ENCODE results near the gene SCN1A. TPM values are rescaled to one million over a fixed set of nuclear protein-coding genes. Genes with fewer than 3 reads are reported as not detected.

The SCN1A gene
- total and polyA plus RNA-seq, 2 experiments from 2014 or later = 1.2 to 1.3 TPM

DNA sequence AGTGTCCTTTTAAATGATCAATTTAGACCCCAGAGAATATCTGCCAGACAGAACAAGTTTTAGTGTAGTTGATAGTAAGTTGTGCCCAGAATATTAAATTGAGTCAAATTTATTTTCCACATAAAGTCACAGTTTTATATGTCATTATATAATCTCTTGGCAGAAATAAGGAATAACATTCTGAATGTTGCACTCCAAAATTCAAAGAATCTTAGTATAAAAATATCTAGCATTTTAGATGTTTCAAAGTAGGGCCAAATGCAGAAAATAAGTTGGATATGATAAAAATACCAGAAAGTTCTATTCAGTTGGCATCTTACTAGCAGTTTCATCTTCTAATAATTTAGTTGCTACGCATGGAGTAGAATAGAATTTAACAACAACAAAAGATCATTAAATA lies 33.5 kb downstream of the SCN1A start:
- Histone ChIP-seq H3K4me3 (no peak overlapping the region), H3F3A (replicated peaks; ENCODE audit: low read depth) (no peaks in the 10 kb centered on the region), H3K36me3 (ENCODE audit: insufficient read depth) (no peaks in the 10 kb centered on the region), H3K27me3 (ENCODE audit: insufficient read depth) (no peaks in the 10 kb centered on the region), H3K9me2 (ENCODE audit: insufficient read depth) (no peaks in the 10 kb centered on the region), H3K27ac (ENCODE audit: low read depth) (no peak overlapping the region), H3K79me2 (replicated peaks; ENCODE audit: insufficient read depth) (no peaks in the 10 kb centered on the region), H3K4me1 (ENCODE audit: insufficient read depth) (peaks cover 9% of the 10 kb centered on the region; the same call in 1 of the 2 replicates), H4K20me1 (replicated peaks; ENCODE audit: insufficient read depth) (no peaks in the 10 kb centered on the region), H2AFZ (no peak overlapping the region), H3K4me2 (no peak overlapping the region)
- H3K4me1 Mint-ChIP-seq = peaks cover 16% of the 10 kb centered on the region; the same call in 2 of the 3 replicates
- no peak overlapping the region for H3K27ac Mint-ChIP-seq
- DNase-seq (ENCODE audit: low spot score) (no peak), ATAC-seq (no peak)
- no peaks in the 10 kb centered on the region for H3K27me3 Mint-ChIP-seq (ENCODE audit: insufficient read depth, low read depth, poor library complexity)
- TF ChIP-seq STAT1 (IDR thresholded peaks at IDR 0.05; ENCODE audit: unreplicated experiment) = no peak
- no peaks in the 10 kb centered on the region for H3K9me3 Mint-ChIP-seq
- H3K36me3 Mint-ChIP-seq (ENCODE audit: low read depth) = no peaks in the 10 kb centered on the region
- no peak overlapping the region for H3K4me3 Mint-ChIP-seq

DNA sequence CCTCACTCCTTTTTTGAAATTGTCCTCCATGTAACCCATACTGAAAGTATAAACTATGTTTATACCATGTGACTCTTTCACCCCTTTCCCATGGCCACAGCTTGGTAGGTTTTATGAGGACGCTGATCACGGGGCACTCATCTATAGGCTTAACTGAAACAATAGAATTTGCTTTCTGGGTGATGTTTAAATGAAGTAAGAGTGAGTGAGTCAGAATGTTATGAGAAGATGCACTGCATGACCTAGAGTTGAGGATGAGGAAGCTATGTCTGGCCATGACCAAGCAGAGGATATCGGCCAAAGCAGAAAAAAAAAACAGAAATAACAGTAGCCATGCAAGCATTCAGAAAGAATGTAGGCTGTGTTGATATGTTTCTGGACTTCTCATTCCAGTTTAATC lies 34.9 kb downstream of the SCN1A start:
- Mint-ChIP-seq H3K9me3 (no peaks in the 10 kb centered on the region), H3K27me3 (ENCODE audit: insufficient read depth, low read depth, poor library complexity) (no peaks in the 10 kb centered on the region), H3K4me1 (peaks cover 12% of the 10 kb centered on the region; the same call in 2 of the 3 replicates), H3K4me3 (no peak overlapping the region), H3K27ac (no peak overlapping the region), H3K36me3 (ENCODE audit: low read depth) (no peaks in the 10 kb centered on the region)
- TF ChIP-seq, protein P1, sequence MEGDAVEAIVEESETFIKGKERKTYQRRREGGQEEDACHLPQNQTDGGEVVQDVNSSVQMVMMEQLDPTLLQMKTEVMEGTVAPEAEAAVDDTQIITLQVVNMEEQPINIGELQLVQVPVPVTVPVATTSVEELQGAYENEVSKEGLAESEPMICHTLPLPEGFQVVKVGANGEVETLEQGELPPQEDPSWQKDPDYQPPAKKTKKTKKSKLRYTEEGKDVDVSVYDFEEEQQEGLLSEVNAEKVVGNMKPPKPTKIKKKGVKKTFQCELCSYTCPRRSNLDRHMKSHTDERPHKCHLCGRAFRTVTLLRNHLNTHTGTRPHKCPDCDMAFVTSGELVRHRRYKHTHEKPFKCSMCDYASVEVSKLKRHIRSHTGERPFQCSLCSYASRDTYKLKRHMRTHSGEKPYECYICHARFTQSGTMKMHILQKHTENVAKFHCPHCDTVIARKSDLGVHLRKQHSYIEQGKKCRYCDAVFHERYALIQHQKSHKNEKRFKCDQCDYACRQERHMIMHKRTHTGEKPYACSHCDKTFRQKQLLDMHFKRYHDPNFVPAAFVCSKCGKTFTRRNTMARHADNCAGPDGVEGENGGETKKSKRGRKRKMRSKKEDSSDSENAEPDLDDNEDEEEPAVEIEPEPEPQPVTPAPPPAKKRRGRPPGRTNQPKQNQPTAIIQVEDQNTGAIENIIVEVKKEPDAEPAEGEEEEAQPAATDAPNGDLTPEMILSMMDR (conservative IDR thresholded peaks at IDR 0.05; ENCODE audit: low read depth in 2 of 2) = no peak
- no peak overlapping the region for H3K4me2 ChIP-seq
- DNase-seq (ENCODE audit: low spot score) (no peak), ATAC-seq (no peak)
- no peaks in the 10 kb centered on the region for H3K27me3 ChIP-seq (ENCODE audit: insufficient read depth)
- H3K36me3 ChIP-seq (ENCODE audit: insufficient read depth) = no peaks in the 10 kb centered on the region
- H2AFZ ChIP-seq = no peak overlapping the region
- H3K27ac ChIP-seq (ENCODE audit: low read depth) = no peak overlapping the region
- no peaks in the 10 kb centered on the region for H3F3A ChIP-seq (replicated peaks; ENCODE audit: low read depth)
- peaks cover 5% of the 10 kb centered on the region; the same call in 1 of the 2 replicates for H3K4me1 ChIP-seq (ENCODE audit: insufficient read depth)
- H3K4me3 ChIP-seq = no peak overlapping the region
- no peaks in the 10 kb centered on the region for H4K20me1 ChIP-seq (replicated peaks; ENCODE audit: insufficient read depth)
- no peaks in the 10 kb centered on the region for H3K9me2 ChIP-seq (ENCODE audit: insufficient read depth)
- no peaks in the 10 kb centered on the region for H3K79me2 ChIP-seq (replicated peaks; ENCODE audit: insufficient read depth)

DNA sequence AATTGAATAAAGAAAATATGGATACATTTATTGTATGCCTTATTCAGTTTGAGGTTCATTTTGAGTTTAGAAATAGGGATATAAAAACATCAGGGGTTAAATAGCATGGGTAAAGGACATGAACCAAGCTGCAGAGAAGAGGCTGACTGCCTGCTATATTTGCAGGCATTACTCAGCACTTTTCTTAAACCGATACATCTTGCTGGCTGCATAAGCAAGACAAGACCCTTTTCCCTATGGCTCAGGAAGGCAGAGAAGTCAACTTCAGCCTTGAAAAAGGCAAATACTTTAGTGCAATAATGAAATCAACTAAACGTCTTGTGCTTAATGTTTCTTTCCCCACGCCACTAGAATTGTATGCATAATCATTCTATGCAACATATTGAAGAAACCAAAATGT lies 36.4 kb downstream of the SCN1A start:
- H3K9me2 ChIP-seq (ENCODE audit: insufficient read depth) = no peaks in the 10 kb centered on the region
- no peaks in the 10 kb centered on the region for H3F3A ChIP-seq (replicated peaks; ENCODE audit: low read depth)
- Mint-ChIP-seq H3K27ac (peak overlapping the region; percentile 41), H3K27me3 (ENCODE audit: insufficient read depth, low read depth, poor library complexity) (peaks cover 1% of the 10 kb centered on the region), H3K9me3 (no peaks in the 10 kb centered on the region), H3K4me3 (no peak overlapping the region), H3K4me1 (peaks cover 11% of the 10 kb centered on the region; the same call in 2 of the 3 replicates), H3K36me3 (ENCODE audit: low read depth) (no peaks in the 10 kb centered on the region)
- H2AFZ ChIP-seq = peak overlapping the region; percentile 1; the same call in 1 of the 2 replicates
- H3K4me1 ChIP-seq (ENCODE audit: insufficient read depth) = 0 out of 2 replicates have a peak, but pooled peaks cover 5% of the 10 kb centered on the region
- H3K4me3 ChIP-seq = no peak overlapping the region
- no peaks in the 10 kb centered on the region for H3K27me3 ChIP-seq (ENCODE audit: insufficient read depth)
- DNase-seq (ENCODE audit: low spot score) (peak; percentile 13), ATAC-seq (peak; percentile 46)
- no peaks in the 10 kb centered on the region for H3K36me3 ChIP-seq (ENCODE audit: insufficient read depth)
- H4K20me1 ChIP-seq (replicated peaks; ENCODE audit: insufficient read depth) = no peaks in the 10 kb centered on the region
- no peak overlapping the region for H3K27ac ChIP-seq (ENCODE audit: low read depth)
- no peak overlapping the region for H3K4me2 ChIP-seq
- no peaks in the 10 kb centered on the region for H3K79me2 ChIP-seq (replicated peaks; ENCODE audit: insufficient read depth)
- TF ChIP-seq, protein P1 (conservative IDR thresholded peaks at IDR 0.05; ENCODE audit: low read depth in 2 of 2) = no peak
- no peak for TF ChIP-seq NANOG (IDR thresholded peaks at IDR 0.05; ENCODE audit: borderline replicate concordance)
- TF ChIP-seq EZH2 (IDR thresholded peaks at IDR 0.05; ENCODE audit: low read depth, unreplicated experiment) = no peak
- TF ChIP-seq STAT1 (IDR thresholded peaks at IDR 0.05; ENCODE audit: unreplicated experiment) = no peak
- TF ChIP-seq, protein P2, sequence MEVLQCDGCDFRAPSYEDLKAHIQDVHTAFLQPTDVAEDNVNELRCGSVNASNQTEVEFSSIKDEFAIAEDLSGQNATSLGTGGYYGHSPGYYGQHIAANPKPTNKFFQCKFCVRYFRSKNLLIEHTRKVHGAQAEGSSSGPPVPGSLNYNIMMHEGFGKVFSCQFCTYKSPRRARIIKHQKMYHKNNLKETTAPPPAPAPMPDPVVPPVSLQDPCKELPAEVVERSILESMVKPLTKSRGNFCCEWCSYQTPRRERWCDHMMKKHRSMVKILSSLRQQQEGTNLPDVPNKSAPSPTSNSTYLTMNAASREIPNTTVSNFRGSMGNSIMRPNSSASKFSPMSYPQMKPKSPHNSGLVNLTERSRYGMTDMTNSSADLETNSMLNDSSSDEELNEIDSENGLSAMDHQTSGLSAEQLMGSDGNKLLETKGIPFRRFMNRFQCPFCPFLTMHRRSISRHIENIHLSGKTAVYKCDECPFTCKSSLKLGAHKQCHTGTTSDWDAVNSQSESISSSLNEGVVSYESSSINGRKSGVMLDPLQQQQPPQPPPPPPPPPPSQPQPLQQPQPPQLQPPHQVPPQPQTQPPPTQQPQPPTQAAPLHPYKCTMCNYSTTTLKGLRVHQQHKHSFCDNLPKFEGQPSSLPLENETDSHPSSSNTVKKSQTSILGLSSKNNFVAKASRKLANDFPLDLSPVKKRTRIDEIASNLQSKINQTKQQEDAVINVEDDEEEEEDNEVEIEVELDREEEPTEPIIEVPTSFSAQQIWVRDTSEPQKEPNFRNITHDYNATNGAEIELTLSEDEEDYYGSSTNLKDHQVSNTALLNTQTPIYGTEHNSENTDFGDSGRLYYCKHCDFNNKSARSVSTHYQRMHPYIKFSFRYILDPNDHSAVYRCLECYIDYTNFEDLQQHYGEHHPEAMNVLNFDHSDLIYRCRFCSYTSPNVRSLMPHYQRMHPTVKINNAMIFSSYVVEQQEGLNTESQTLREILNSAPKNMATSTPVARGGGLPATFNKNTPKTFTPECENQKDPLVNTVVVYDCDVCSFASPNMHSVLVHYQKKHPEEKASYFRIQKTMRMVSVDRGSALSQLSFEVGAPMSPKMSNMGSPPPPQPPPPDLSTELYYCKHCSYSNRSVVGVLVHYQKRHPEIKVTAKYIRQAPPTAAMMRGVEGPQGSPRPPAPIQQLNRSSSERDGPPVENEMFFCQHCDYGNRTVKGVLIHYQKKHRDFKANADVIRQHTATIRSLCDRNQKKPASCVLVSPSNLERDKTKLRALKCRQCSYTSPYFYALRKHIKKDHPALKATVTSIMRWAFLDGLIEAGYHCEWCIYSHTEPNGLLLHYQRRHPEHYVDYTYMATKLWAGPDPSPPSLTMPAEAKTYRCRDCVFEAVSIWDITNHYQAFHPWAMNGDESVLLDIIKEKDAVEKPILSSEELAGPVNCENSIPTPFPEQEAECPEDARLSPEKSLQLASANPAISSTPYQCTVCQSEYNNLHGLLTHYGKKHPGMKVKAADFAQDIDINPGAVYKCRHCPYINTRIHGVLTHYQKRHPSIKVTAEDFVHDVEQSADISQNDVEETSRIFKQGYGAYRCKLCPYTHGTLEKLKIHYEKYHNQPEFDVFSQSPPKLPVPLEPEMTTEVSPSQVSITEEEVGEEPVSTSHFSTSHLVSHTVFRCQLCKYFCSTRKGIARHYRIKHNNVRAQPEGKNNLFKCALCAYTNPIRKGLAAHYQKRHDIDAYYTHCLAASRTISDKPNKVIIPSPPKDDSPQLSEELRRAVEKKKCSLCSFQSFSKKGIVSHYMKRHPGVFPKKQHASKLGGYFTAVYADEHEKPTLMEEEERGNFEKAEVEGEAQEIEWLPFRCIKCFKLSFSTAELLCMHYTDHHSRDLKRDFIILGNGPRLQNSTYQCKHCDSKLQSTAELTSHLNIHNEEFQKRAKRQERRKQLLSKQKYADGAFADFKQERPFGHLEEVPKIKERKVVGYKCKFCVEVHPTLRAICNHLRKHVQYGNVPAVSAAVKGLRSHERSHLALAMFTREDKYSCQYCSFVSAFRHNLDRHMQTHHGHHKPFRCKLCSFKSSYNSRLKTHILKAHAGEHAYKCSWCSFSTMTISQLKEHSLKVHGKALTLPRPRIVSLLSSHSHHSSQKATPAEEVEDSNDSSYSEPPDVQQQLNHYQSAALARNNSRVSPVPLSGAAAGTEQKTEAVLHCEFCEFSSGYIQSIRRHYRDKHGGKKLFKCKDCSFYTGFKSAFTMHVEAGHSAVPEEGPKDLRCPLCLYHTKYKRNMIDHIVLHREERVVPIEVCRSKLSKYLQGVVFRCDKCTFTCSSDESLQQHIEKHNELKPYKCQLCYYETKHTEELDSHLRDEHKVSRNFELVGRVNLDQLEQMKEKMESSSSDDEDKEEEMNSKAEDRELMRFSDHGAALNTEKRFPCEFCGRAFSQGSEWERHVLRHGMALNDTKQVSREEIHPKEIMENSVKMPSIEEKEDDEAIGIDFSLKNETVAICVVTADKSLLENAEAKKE (CRISPR knock-in tag; IDR thresholded peaks at IDR 0.05) = no peak
- no peak for TF ChIP-seq POLR2AphosphoS5 (IDR thresholded peaks at IDR 0.05; ENCODE audit: low read depth)

Data from GM23338 (cell line).